Activated T-cell treated with anti-CD3 and anti-CD28 coated beads, Interleukin-2, amount 50 U/mL, for 4 hours (primary cell): ENCODE results near the gene NIPSNAP2. TPM values are rescaled to one million over a fixed set of nuclear protein-coding genes. Genes with fewer than 3 reads are reported as not detected.
"Not testable (repeated sequence)": the region's sequence is repeated elsewhere in the genome, so short reads cannot be mapped to it uniquely, and the experiment has no call there.

ENCODE experiments used
- ATAC-seq, 2 donors: fragments of 200-7000 bp; cut with Tn5 transposase; one replicate each; pipeline ENCODE4 v1.10.0; 2021
- DNase-seq: peaks from one replicate; pipeline ENCODE4 v3.0.0-alpha.2; 2020
- H3K27me3 Mint-ChIP-seq: one replicate; pipeline ENCODE4 v1.8.0; 2021; ENCODE audit warnings: low read depth, mixed read lengths
- H3K36me3 Mint-ChIP-seq: one replicate; pipeline ENCODE4 v1.8.0; 2022; ENCODE audit warnings: mixed read lengths; ENCODE audit not compliant: insufficient read depth
- H3K4me1 Mint-ChIP-seq: one replicate; pipeline ENCODE4 v1.8.0; 2021; ENCODE audit warnings: low read depth, mixed read lengths
- H3K4me3 Mint-ChIP-seq: one replicate; pipeline ENCODE4 v1.8.0; 2021; ENCODE audit warnings: mild to moderate bottlenecking, moderate library complexity, mixed read lengths
- H3K9me3 Mint-ChIP-seq: one replicate; pipeline ENCODE4 v1.8.0; 2021; ENCODE audit warnings: mixed read lengths
- total RNA-seq, 3 donors: library from RNA; stranded (reverse); gene quantifications; one replicate each; pipeline ENCODE4 v1.2.1, GENCODE V29; 2021

Gene NIPSNAP2
- 10 to 100 TPM; 39.6 to 42.5 (median 39.7) TPM for total RNA-seq

GRCh38 chr7:55964261-55965099, at the start of gene NIPSNAP2:
Gene NIPSNAP2, plus strand, starts transcription at chr7:55964585. Its CDS starts 25 bp downstream, at chr7:55964610.
- Mint-ChIP-seq H3K9me3 (no peaks in the 10 kb centered on the region), H3K4me3 (peak within 1 kb of the TSS; percentile 87), H3K36me3 (peaks cover 3% of the 10 kb centered on the region), H3K27me3 (no peaks in the 10 kb centered on the region), H3K4me1 (peaks cover 26% of the 10 kb centered on the region)
- ATAC-seq (peak; percentile 96), DNase-seq (peak; percentile 52)

- no peak overlapping the region for H3K4me3 Mint-ChIP-seq
- no peak for ATAC-seq
- DNase-seq, result no peak
- peaks cover 16% of the 10 kb centered on the region for H3K36me3 Mint-ChIP-seq
- no peaks in the 10 kb centered on the region for H3K9me3 Mint-ChIP-seq
- H3K4me1 Mint-ChIP-seq, result no peaks in the 10 kb centered on the region
- H3K27me3 Mint-ChIP-seq, result no peaks in the 10 kb centered on the region
These were observed 46.6 kb upstream of the NIPSNAP2 start for GRCh38 chr7:55917771-55918170.

DNA sequence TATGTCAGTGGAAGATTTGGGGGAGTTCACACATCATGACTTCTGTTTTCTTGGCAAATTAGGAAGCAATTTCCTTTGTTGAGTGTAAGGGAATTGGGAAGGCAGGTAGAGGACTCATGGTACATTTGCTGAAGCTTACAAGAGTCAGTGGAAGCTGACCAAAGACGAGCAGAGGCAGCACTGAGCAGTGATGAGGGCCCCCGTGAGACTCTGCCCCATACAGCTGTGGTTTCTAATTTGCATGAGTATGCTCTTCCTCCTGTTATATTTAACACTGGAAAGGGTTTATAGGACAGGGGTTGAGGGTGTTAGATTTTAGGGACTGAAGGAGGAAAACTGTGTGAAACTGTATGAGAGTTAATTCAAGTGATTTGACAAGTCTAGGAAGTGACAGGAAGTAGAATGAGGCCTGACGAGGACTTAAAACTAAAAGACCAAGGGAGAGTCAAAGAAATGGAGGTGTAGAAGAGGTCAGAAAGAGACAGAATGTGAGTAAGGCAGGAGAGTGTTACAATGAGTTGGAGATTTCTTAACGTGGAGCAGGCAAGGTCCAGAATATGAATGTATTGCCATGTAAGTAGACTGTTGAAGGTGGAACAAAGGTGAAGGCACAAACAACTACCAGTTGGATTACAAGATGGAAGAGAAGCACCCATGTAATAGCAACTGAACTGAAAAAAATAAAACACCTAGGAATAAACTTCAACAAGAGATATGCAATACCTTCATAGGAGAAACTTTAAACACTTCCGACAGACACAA, 36.2 kb upstream of the NIPSNAP2 start:
- peaks cover 7% of the 10 kb centered on the region for H3K9me3 Mint-ChIP-seq
- ATAC-seq (no peak), DNase-seq (no peak)
- H3K4me3 Mint-ChIP-seq, result no peak overlapping the region
- peaks cover 16% of the 10 kb centered on the region for H3K36me3 Mint-ChIP-seq
- no peaks in the 10 kb centered on the region for H3K4me1 Mint-ChIP-seq
- H3K27me3 Mint-ChIP-seq, result no peaks in the 10 kb centered on the region

DNA sequence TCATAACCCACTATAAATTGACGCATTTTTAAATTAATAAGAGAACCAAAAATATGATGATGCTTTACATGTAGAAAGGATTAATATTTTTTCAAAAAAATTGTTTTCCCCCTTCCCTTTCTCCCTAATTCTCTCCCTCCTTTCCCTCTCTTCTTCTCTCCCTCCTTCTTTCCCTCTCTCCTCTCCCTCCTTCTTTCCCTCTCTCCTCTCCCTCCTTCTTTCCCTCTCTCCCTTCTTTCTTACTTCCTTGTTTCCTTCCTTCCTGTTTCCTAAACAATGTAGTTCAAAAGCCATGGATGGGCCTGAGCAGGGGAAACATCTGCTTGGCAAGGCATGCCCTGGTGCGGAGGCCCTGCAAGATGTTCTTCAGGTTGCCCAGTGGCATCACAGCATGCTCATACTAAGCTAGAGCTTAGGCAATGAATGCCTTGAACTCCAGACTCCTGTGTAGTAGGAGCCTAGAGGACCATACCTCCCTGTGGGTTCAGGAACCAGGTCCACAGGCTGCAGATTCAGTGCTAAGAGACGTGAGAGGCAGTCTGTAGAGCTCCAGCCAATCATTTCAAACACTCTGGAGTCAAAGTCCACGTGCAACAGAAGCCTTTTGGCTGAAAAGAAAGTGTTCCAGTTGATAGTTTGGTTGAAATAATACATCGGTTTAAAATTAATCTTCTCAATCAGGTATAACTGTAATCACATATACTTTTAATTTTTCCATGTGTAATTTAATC, 32.8 kb upstream of the NIPSNAP2 start:
- no peaks in the 10 kb centered on the region for H3K4me1 Mint-ChIP-seq
- ATAC-seq, result no peak
- H3K27me3 Mint-ChIP-seq, result no peaks in the 10 kb centered on the region
- no peak overlapping the region for H3K4me3 Mint-ChIP-seq
- H3K9me3 Mint-ChIP-seq, result peaks cover 10% of the 10 kb centered on the region
- peaks cover 9% of the 10 kb centered on the region for H3K36me3 Mint-ChIP-seq
- DNase-seq, result no peak

DNA sequence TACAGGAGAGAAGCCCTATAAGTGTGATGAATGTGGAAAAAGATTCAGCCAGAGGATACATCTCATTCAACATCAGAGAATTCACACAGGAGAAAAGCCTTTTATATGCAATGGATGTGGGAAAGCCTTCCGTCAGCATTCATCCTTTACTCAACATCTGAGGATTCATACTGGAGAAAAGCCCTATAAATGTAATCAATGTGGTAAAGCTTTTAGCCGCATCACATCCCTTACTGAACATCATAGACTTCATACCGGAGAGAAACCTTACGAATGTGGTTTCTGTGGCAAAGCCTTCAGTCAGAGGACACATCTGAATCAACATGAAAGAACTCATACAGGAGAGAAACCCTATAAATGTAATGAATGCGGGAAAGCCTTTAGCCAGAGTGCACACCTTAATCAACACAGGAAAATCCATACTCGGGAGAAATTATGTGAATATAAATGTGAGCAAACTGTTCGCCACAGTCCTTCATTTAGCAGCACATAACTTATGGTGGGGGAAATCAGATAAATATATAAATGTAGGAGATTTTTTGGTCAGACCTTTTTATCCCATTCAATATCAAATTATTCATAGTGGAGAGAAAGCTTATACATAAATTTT, 24.8 kb upstream of the NIPSNAP2 start:
- Mint-ChIP-seq H3K4me3 (no peak overlapping the region), H3K4me1 (no peaks in the 10 kb centered on the region), H3K27me3 (no peaks in the 10 kb centered on the region), H3K9me3 (peaks cover 41% of the 10 kb centered on the region), H3K36me3 (peaks cover 17% of the 10 kb centered on the region)
- DNase-seq (no peak), ATAC-seq (no peak)

- Mint-ChIP-seq H3K9me3 (peaks cover 14% of the 10 kb centered on the region), H3K27me3 (no peaks in the 10 kb centered on the region), H3K4me3 (no peak overlapping the region), H3K36me3 (peaks cover 4% of the 10 kb centered on the region), H3K4me1 (no peaks in the 10 kb centered on the region)
- ATAC-seq (no peak), DNase-seq (no peak)
These were observed 17.8 kb upstream of the NIPSNAP2 start for GRCh38 chr7:55946545-55946944.

GRCh38 chr7:55951637-55952351, 12.6 kb upstream of the NIPSNAP2 start, which contains the start of gene MRPS17:
Gene MRPS17, plus strand, starts transcription at chr7:55951877. Its CDS starts 1,319 bp downstream, at chr7:55953196.
- Mint-ChIP-seq H3K4me1 (peaks cover 24% of the 10 kb centered on the region), H3K9me3 (no peaks in the 10 kb centered on the region)

GRCh38 chr7:55952352-55952671, 12.1 kb upstream of the NIPSNAP2 start:
- peaks cover 24% of the 10 kb centered on the region for H3K4me1 Mint-ChIP-seq
- DNase-seq, H3K27me3 Mint-ChIP-seq, H3K9me3 Mint-ChIP-seq: not testable (repeated sequence)
- peak overlapping the region; percentile 88 for H3K4me3 Mint-ChIP-seq
- peaks cover 15% of the 10 kb centered on the region for H3K36me3 Mint-ChIP-seq
- ATAC-seq, result peak; percentile 10 to 26

More at GRCh38 chr7:55951637-55952351, 12.6 kb upstream of the NIPSNAP2 start, which contains the start of gene MRPS17:
- peak within 1 kb of the TSS; percentile 88 for H3K4me3 Mint-ChIP-seq
- ATAC-seq (peak; percentile 100), DNase-seq (peak; percentile 91)
- H3K27me3 Mint-ChIP-seq, result no peaks in the 10 kb centered on the region
- peaks cover 13% of the 10 kb centered on the region for H3K36me3 Mint-ChIP-seq

DNA sequence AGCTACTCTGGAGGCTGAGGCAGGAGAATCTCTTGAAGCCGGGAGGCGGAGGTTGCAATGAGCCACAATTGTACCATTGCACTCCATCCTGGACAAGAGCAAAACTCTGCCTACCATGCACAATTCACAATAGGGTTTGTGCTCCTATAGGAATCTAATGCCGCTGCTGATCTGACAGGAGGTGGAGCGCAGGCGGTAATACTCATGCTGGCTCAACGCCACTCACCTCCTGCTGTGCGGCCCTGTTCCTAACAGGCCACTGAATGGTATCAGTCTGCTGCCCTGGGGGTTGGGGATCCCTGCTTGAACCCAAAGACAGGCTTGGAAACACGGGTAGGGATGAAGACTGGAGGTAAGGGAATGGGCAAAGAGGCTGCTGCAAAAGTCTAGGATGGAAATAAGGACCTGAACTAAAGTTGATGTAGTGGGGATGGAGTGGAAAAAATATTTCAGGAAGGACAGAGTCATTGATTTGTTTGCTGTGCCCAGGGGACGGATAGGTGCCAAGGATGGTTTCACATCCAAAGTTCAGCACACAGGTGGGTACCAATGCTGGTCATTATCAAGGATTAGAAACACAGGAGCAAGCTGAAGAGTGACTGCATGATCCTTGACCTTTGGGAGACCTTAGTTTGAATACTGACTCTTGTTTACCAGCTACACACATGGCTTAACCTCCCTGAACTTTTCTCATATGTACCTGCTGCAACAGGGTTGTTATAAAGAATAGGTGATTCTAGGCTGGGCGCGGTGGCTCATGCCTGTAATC, 10.5 kb upstream of the NIPSNAP2 start:
- peaks cover 24% of the 10 kb centered on the region for H3K4me1 Mint-ChIP-seq
- ATAC-seq (no peak), DNase-seq (no peak)
- peaks cover 19% of the 10 kb centered on the region for H3K36me3 Mint-ChIP-seq
- H3K27me3 Mint-ChIP-seq, result no peaks in the 10 kb centered on the region
- no peaks in the 10 kb centered on the region for H3K9me3 Mint-ChIP-seq
- peak overlapping the region; percentile 88 for H3K4me3 Mint-ChIP-seq

DNA sequence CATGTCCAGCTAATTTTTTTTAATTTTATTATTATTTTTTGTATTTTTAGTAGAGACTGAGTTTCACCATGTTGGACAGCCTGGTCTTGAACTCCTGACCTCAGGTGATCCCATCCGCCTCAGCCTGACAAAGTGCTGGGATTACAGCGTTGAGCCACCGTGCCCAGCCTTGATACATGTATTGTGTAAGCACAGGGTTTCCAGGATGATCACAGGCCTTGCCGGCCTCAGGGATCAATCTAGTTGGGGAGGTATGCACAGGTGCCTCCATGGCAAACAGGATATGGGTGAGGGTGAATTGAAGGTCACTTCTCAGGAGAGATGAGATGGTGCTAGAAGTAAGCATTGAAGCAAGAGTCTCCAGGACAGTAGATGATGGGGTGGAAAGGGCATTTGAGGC, 7.2 kb upstream of the NIPSNAP2 start:
- peaks cover 19% of the 10 kb centered on the region for H3K36me3 Mint-ChIP-seq
- no peaks in the 10 kb centered on the region for H3K9me3 Mint-ChIP-seq
- H3K27me3 Mint-ChIP-seq, result no peaks in the 10 kb centered on the region
- H3K4me1 Mint-ChIP-seq, result peaks cover 19% of the 10 kb centered on the region
- DNase-seq, result no peak
- ATAC-seq, result no peak
- no peak overlapping the region for H3K4me3 Mint-ChIP-seq

DNA sequence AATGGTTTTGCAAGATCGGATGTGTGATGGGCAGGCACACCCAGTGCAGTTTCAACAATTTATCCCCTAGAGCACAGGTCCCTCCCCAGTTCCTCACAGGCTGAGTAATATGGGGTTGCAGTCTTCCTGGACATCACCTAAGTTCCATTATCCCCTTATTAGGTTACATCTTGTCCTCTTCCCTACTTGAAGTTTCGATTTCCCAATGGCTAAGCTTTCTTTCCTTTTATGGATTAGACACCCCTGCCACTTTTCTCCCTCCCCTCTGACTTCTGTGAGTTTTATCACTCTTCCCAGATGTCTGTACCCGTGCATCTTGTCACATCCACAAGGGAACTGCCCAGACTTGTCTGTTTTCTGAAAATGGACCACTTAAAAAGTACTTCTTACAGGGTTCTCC, 2.4 kb upstream of the NIPSNAP2 start:
- peaks cover 18% of the 10 kb centered on the region for H3K4me1 Mint-ChIP-seq

GRCh38 chr7:55963584-55964168, 709 bp upstream of the NIPSNAP2 start:
- Mint-ChIP-seq H3K4me1 (peaks cover 21% of the 10 kb centered on the region), H3K36me3 (peaks cover 1% of the 10 kb centered on the region), H3K9me3 (no peaks in the 10 kb centered on the region), H3K4me3 (peak overlapping the region; percentile 76), H3K27me3 (no peaks in the 10 kb centered on the region)
- DNase-seq, result no peak
- ATAC-seq, result no peak

More for the DNA sequence above, 2.4 kb upstream of the NIPSNAP2 start:
- Mint-ChIP-seq H3K36me3 (peaks cover 7% of the 10 kb centered on the region), H3K27me3 (no peaks in the 10 kb centered on the region), H3K9me3 (no peaks in the 10 kb centered on the region), H3K4me3 (no peak overlapping the region)
- ATAC-seq, result no peak
- DNase-seq, result no peak

DNA sequence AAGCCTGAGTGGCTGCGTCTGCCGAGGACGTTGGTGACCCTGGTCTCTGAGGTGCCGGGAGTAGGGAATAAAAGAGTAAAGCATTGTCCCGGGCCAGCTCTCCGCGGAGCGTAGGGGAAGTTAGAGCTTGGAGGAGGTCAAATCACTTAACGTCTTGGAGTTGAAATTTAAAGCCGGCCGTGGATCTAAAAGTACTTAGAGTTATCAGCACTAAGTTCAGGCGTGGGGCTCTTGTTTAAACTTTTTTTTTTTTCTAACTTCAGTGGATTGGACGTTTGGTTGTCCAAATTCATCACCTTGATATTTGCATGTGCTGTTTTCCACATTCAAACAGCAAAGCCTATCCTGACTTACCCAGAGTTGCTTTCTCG, 700 bp downstream of the NIPSNAP2 start:
- no peaks in the 10 kb centered on the region for H3K9me3 Mint-ChIP-seq
- peaks cover 29% of the 10 kb centered on the region for H3K4me1 Mint-ChIP-seq
- no peak for DNase-seq
- H3K27me3 Mint-ChIP-seq, result no peaks in the 10 kb centered on the region
- peak overlapping the region; percentile 87 for H3K4me3 Mint-ChIP-seq
- ATAC-seq, result no peak
- peaks cover 6% of the 10 kb centered on the region for H3K36me3 Mint-ChIP-seq
